ENCODE results near the gene RABL6.
"Not testable (repeated sequence)": the region's sequence is repeated elsewhere in the genome, so short reads cannot be mapped to it uniquely, and the experiment has no call there.

Gene RABL6

DNA sequence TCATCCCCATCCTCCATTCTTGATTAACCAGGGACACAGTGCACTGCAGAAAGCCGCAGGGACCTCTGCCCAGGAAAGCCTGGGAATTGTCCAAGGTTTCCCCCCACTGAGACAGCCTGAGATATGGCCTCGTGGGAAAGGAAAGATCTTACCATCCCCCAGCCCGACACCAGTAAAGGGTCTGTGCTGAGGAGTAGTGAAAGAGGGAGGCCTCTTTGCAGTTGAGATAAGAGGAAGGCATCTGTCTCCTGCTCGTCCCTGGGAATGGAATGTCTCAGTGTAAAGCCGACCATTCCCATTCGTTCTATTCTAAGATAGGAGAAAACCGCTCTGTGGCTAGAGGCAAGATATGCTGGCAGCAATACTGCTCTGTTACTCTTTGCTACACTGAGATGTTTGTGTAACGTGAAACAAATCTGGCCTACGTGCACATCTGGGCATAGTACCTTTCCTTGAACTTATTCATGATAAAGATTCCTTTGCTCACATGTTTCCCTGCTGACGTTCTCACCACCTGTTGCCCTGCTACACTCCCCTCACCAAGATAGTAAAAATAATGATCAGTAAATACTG lies 10.9 kb upstream of the RABL6 start:
- H3K9me3 Mint-ChIP-seq; H3K4me3 Mint-ChIP-seq; H3K36me3 Mint-ChIP-seq (ENCODE audit: low read depth); H3K27ac Mint-ChIP-seq: not testable (repeated sequence)
- Mint-ChIP-seq H3K4me1 (ENCODE audit: low read depth) (peaks cover 16% of the 10 kb centered on the region), H3K27me3 (ENCODE audit: low read depth) (peaks cover 30% of the 10 kb centered on the region)

DNA sequence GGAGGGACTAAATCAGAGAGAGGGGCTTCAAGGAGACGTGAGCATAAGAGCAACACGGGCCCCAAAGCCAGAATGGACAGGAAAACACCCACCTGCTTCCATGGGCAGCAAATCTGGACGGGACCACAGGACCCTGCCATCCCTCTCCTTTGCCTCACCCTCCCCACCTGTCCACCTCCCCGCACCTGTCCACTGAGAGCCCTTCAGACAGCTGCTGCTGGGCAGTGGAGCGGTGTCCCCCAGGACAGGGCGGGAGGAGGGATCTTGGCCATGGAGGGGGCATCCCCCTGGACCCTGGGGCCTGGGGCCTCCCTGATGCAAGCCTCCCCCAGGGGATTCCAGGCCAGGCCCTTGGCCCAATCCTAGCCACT lies 9.1 kb upstream of the RABL6 start:
- Mint-ChIP-seq H3K4me3 (no peak overlapping the region), H3K9me3 (no peaks in the 10 kb centered on the region), H3K4me1 (ENCODE audit: low read depth) (peaks cover 10% of the 10 kb centered on the region), H3K27me3 (ENCODE audit: low read depth) (peaks cover 32% of the 10 kb centered on the region), H3K27ac (no peak overlapping the region), H3K36me3 (ENCODE audit: low read depth) (no peaks in the 10 kb centered on the region)

DNA sequence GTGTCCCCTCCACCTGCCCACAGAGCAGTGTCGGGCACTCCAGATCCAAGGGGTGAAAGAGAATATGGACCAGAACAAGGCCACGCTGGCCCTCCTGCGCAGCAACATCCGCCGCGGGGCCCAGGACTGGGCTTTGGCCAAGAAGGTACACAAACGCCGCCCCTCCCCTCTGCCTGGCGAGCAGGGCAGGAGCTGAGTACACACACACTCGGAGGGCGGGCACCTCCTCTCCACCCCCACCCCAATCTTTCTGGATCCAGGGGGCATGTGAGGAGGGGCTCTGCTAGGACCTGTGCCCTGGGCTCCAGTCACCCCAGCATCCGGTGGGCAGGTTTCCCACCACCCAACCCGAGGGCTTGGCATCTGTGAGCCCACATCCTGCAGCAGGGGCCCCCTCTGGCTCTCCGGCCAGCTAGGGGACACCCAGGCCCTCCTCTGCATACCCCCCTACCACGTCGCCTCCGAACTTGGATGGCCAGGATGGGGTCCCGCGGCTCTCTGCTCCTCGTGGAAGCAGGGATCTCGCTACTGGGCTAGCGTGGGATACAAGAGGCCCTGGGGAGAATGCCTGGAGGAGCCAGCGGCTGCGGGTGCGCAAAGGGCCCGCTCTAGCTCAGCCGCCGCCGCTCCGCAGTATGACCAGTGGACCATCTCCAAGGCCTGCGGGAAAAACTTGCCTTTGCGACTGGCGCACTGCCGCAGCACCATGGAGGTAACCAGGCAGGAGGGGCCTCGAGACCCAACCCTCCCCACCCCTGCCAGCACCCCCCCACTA lies 8.5 kb upstream of the RABL6 start:
- no peaks in the 10 kb centered on the region for H3K36me3 Mint-ChIP-seq (ENCODE audit: low read depth)
- peaks cover 10% of the 10 kb centered on the region for H3K4me1 Mint-ChIP-seq (ENCODE audit: low read depth)
- peaks cover 32% of the 10 kb centered on the region for H3K27me3 Mint-ChIP-seq (ENCODE audit: low read depth)
- no peak overlapping the region for H3K4me3 Mint-ChIP-seq
- no peak overlapping the region for H3K27ac Mint-ChIP-seq
- no peaks in the 10 kb centered on the region for H3K9me3 Mint-ChIP-seq

DNA sequence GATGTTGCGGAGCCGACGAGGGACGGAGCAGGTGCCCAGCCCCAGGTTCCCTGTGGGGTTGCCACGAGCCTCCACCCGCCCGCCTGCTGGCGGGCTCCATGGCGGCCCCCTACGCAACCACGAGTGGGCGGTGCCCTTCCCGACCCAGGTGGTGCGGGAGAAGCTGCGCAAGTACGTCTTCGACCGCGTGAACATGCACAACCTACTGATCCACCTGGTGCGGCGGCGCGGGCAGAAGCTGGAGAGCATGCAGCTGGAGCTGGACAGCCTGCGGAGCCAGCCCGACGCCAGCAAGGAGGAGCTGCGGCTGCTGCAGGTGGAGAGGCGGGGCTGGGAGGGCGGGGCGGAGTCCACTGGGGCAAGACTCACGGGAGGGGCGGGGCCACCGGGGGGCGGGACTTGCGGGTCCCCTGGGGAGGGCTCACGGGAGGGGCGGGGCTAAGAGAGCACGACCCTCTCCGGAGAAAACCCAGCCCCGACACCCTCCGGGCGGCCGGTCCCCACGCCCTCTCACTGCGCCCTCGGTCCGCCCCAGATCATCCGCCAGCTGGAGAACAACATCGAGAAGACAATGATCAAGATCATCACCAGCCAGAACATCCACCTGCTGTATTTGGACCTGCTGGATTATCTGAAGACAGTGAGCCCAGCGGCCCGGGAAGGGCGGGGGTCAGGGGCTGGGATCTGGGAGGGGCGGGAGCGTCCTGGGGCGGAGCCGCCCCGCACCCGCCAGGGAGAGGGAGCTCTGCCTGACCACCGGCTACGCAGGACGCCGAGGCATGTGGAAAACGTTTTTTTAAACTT lies 7.7 kb upstream of the RABL6 start:
- no peak overlapping the region for H3K27ac Mint-ChIP-seq
- H3K9me3 Mint-ChIP-seq: no peaks in the 10 kb centered on the region
- no peaks in the 10 kb centered on the region for H3K36me3 Mint-ChIP-seq (ENCODE audit: low read depth)
- H3K4me1 Mint-ChIP-seq (ENCODE audit: low read depth): peaks cover 10% of the 10 kb centered on the region
- H3K4me3 Mint-ChIP-seq: peak overlapping the region; percentile 81
- peaks cover 32% of the 10 kb centered on the region for H3K27me3 Mint-ChIP-seq (ENCODE audit: low read depth)

DNA sequence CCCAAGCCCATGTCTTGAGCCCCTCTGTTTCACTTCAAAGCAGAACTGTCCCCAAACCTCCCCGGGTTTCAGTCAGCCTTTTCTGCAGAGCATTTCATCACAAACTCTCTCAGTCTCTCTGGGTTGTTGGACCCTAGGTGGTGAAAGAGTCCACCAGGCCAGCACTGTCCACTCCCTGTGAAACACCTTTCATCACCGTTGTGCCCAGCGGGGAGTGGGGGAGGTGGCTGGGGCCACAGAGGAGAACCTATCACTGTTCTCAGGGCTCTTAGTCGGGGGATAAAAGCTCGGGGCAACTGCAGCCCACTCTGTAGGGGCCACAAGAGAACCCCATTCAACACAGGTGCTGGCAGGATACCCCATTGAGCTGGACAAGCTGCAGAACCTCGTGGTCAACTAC lies 5.4 kb upstream of the RABL6 start:
- Mint-ChIP-seq H3K27ac (no peak overlapping the region), H3K27me3 (ENCODE audit: low read depth) (peaks cover 15% of the 10 kb centered on the region), H3K36me3 (ENCODE audit: low read depth) (peaks cover 1% of the 10 kb centered on the region), H3K4me1 (ENCODE audit: low read depth) (peaks cover 17% of the 10 kb centered on the region), H3K9me3 (no peaks in the 10 kb centered on the region), H3K4me3 (no peak overlapping the region)

DNA sequence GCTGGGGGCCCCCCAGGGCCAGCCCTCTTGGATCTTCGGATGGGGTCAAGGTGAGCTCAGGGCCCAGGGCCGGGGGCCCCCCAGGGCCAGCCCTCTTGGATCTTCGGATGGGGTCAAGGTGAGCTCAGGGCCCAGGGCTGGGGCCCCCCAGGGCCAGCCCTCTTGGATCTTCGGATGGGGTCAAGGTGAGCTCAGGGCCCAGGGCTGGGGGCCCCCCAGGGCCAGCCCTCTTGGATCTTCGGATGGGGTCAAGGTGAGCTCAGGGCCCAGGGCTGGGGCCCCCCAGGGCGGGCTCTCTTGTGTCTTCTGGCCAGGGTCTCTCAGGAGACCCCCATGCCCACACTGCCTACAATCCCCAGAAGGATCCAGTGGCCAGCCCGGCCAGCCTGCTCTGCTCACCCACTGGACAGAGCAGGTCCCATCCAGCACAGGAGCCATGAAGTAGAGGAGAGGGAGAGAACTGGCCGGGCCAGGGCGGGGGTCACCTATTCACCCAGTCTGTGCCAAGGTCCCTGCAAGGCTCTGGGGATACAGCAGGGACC lies 4.7 kb upstream of the RABL6 start:
- H3K9me3 Mint-ChIP-seq; H3K27ac Mint-ChIP-seq; H3K4me3 Mint-ChIP-seq; H3K36me3 Mint-ChIP-seq (ENCODE audit: low read depth): not testable (repeated sequence)
- H3K4me1 Mint-ChIP-seq (ENCODE audit: low read depth): peaks cover 17% of the 10 kb centered on the region
- peaks cover 11% of the 10 kb centered on the region for H3K27me3 Mint-ChIP-seq (ENCODE audit: low read depth)

DNA sequence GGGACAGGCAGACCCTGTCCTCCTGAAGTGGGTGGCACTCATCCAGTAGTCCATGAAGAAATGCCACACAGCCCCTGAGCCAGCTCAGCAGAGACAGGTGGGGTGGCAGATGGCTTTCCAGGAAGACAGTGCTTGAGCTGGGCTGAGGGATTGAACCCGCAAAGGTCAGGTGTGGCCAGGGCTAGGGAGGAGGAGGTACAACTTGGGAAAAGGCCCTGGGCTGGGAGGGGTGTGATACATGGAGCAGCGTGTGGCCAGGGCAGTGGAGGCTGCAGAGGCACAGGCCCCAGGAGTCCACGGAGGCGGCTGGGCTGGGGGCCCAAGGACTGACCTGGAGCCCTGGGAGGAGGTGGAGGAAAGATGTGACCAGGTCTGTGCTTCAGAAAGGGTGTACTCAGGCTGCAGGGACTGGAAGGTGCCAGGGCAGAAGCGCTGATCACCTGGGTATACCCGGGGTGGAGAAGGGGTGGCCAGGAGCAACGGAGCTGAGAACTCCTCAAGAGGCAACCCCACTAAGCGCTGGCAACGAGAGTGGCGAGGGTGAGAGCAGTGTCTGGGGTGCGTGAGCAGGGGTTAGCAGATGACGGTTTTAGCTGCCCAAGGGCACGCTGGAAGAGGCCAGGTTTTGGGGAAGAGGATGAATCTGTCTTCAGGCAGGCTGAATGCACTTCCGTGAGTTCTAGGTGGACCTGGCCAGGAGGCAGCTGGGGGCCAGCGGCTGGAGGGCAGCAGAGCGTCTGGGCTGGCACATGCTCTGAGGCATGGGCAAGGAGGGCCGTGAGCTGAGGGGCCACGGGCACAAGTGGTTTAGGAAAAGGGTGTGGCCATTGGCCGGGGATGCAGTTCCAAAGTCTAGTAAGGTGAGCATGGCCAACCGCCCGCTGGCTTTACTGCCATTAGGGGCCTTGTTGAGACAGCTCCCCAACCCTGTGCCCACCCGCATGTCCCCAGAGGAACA lies 3.9 kb upstream of the RABL6 start:
- Mint-ChIP-seq H3K36me3 (ENCODE audit: low read depth) (peaks cover 3% of the 10 kb centered on the region), H3K27ac (no peak overlapping the region), H3K27me3 (ENCODE audit: low read depth) (peaks cover 11% of the 10 kb centered on the region), H3K4me3 (no peak overlapping the region), H3K9me3 (no peaks in the 10 kb centered on the region), H3K4me1 (ENCODE audit: low read depth) (peaks cover 18% of the 10 kb centered on the region)

DNA sequence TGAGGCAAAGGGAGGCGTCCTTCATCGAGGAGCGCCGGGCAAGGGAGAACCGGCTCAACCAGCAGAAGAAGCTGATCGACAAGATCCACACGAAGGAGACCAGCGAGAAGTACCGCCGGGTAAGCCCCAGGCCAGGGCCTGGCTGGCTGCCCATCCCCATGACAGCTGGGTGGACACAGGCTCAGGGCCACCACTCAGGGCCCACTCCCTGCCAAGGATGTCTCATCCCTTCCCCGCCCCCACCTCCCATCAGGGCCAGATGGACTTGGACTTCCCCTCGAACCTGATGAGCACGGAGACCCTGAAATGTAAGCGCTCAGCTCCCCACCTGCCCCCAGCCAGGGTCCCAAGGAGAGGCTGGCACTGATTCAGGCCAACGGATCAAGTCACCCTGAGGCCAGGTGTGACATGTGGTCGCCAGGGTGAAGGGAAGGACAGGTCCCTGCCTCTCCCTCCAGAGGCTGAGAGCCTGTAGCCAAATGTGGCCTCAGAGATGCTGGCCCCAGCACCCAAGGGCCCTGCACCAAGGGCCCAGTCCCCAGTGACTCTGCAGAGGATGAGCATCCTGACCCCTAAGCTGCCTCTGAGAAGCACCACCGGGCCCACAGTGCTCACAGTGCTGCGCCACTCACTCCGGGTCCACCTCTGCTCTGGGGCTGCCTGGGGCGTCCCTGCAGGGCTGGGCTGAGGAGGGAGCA lies 3.1 kb upstream of the RABL6 start:
- H3K36me3 Mint-ChIP-seq (ENCODE audit: low read depth): peaks cover 7% of the 10 kb centered on the region
- H3K4me3 Mint-ChIP-seq: no peak overlapping the region
- H3K9me3 Mint-ChIP-seq: no peaks in the 10 kb centered on the region
- H3K27me3 Mint-ChIP-seq (ENCODE audit: low read depth): peaks cover 11% of the 10 kb centered on the region
- H3K4me1 Mint-ChIP-seq (ENCODE audit: low read depth): peaks cover 26% of the 10 kb centered on the region
- H3K27ac Mint-ChIP-seq: no peak overlapping the region

DNA sequence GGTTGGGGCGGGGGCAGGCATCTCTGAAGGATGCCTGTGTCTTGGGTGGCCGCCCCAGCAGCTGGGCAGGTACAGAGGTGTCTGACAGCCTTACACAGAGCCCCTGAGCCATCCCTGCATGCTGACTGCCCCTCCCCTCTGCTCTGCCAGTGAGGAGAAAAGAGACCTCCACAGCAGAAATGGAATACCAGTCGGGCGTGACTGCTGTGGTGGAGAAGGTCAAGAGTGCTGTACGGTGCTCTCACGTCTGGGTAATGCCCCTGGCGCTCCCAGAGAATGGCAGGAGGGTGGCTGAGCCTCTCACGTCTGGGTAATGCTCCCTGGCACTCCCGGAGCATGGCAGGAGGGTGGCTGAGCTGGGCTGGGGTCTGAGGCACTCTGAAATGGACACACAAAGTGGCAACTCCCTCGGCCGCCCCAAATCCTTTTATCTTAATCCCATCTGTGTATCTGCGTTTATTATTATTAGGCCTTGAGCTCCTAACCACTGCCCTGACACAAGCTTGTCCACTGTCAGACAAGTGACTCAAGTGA lies 2.5 kb upstream of the RABL6 start:
- H3K27ac Mint-ChIP-seq: no peak overlapping the region
- peaks cover 12% of the 10 kb centered on the region for H3K36me3 Mint-ChIP-seq (ENCODE audit: low read depth)
- H3K4me1 Mint-ChIP-seq (ENCODE audit: low read depth): peaks cover 29% of the 10 kb centered on the region
- no peaks in the 10 kb centered on the region for H3K9me3 Mint-ChIP-seq
- peaks cover 8% of the 10 kb centered on the region for H3K27me3 Mint-ChIP-seq (ENCODE audit: low read depth)
- H3K4me3 Mint-ChIP-seq: no peak overlapping the region

DNA sequence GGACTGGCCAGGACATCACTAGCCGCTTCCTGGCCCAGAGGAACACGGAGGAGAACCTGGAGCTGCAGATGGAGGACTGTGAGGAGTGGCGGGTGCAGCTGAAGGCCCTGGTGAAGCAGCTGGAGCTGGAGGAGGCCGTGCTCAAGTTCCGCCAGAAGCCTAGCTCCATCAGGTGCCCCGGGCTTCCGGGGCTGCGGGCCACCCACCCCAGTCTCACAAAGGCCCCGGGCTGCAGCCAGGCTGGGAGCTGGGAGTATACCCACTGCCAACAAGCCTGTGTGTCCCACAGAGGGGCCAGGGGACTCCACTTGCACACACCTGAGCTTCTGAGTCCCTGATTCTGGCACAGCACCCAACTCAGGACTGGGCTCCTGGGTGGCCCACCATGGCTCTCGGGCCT lies 1.7 kb upstream of the RABL6 start:
- H3K4me3 Mint-ChIP-seq: peak overlapping the region; percentile 87
- H3K27ac Mint-ChIP-seq: peak overlapping the region; percentile 80
- H3K4me1 Mint-ChIP-seq (ENCODE audit: low read depth): peaks cover 25% of the 10 kb centered on the region
- H3K36me3 Mint-ChIP-seq (ENCODE audit: low read depth): peaks cover 14% of the 10 kb centered on the region
- peaks cover 4% of the 10 kb centered on the region for H3K27me3 Mint-ChIP-seq (ENCODE audit: low read depth)
- no peaks in the 10 kb centered on the region for H3K9me3 Mint-ChIP-seq

DNA sequence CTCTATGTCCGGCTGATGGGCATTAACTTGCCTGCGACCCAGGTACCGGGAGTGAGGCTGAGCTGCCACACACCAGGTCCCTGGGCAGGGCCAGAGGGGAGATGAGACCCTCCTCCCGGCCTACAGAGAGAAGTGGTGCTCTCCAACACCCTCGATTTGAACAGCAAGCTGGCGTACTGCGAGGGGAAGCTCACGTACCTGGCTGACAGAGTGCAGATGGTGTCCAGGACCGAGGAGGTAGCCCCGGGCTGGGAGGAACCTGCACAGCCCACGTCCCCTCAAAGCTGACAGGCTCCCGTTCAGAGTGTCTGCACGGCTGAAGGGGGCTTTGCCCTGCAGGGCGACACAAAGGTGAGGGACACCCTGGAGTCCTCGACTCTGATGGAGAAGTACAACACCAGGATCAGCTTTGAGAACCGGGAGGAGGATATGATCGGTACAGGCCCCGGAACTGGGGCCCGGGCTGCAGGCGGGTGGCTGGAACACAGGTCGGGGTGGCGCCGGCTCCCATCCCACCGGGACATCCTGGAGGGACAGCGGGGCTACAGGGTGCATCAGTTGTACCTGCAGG lies 1.0 kb upstream of the RABL6 start:
- Mint-ChIP-seq H3K4me3 (peak overlapping the region; percentile 87), H3K36me3 (ENCODE audit: low read depth) (peaks cover 14% of the 10 kb centered on the region), H3K9me3 (no peaks in the 10 kb centered on the region), H3K27me3 (ENCODE audit: low read depth) (peaks cover 4% of the 10 kb centered on the region), H3K27ac (peak overlapping the region; percentile 80), H3K4me1 (ENCODE audit: low read depth) (peaks cover 22% of the 10 kb centered on the region)

DNA sequence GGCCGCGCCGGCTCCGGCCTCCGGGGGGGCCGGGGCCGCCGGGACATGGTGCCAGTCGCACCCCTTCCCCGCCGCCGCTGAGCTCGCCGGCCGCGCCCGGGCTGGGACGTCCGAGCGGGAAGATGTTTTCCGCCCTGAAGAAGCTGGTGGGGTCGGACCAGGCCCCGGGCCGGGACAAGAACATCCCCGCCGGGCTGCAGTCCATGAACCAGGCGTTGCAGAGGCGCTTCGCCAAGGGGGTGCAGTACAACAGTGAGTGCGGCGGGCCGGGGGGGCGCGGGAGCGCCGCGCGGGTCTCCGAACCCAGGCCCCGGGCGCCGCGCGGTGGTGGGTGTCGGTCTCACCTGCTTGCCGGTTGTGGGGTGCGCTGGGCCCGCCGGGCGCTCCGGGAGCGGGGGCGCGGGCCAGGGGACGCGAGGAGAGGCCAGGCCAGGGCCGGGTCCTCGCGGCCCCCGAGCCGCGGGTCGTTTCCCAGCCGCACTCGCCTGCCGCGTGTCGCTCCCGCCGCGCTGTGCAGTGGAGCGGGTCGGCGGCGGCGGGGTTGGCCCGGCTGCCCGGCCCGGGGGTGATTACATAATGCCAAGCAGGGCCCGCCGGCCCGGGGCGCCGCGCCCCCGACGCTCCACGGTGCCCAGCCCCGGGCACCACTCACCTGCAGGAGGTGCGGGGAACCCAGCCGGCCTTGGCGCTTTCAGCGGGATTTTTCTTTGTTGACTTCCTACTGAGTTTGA lies 492 bp downstream of the RABL6 start:
- peak overlapping the region; percentile 85 for H3K4me3 Mint-ChIP-seq
- peak overlapping the region; percentile 71 for H3K27ac Mint-ChIP-seq
- H3K9me3 Mint-ChIP-seq: no peaks in the 10 kb centered on the region
- peaks cover 21% of the 10 kb centered on the region for H3K36me3 Mint-ChIP-seq (ENCODE audit: low read depth)
- peaks cover 30% of the 10 kb centered on the region for H3K4me1 Mint-ChIP-seq (ENCODE audit: low read depth)
- no peaks in the 10 kb centered on the region for H3K27me3 Mint-ChIP-seq (ENCODE audit: low read depth)

DNA sequence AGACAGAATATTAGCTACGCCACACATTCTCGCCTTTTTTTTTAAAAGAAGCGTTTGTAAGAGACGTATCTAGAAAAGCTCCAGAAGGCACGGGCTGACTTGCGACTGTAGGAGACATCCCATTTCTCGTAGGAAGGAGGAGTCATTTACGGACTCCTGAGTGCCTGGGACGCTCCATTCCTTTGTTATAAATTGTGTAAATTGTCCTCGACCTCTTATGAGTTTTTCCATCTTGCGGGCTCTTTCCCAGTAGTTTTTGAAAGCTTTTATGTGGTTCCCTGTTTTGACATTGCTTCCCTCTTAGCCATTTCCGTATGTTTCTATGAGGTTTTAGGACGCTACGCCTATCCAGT lies 1.0 kb downstream of the RABL6 start:
- Mint-ChIP-seq H3K27ac (peak overlapping the region; percentile 71), H3K4me3 (peak overlapping the region; percentile 85), H3K27me3 (ENCODE audit: low read depth) (no peaks in the 10 kb centered on the region), H3K4me1 (ENCODE audit: low read depth) (peaks cover 35% of the 10 kb centered on the region), H3K36me3 (ENCODE audit: low read depth) (peaks cover 26% of the 10 kb centered on the region), H3K9me3 (no peaks in the 10 kb centered on the region)

Measured in T-helper 1 cell treated with Interleukin-12 subunit alpha and Interleukin-12 subunit beta and Interleukin-4 antibody, amounts not matched to agents 30 μg/mL and 1 μg/mL, for 36 hours (primary cell).